ENCODE results near the gene POTEM.
"Not testable (repeated sequence)": the region's sequence is repeated elsewhere in the genome, so short reads cannot be mapped to it uniquely, and the experiment has no call there.

The POTEM gene

GRCh38 chr14:18963276-18963675, 4.0 kb upstream of the POTEM start:
- H3K36me3 ChIP-seq (ENCODE audit: control insufficient read depth, insufficient read depth, low read length); H3K4me1 ChIP-seq (ENCODE audit: control insufficient read depth, insufficient read depth, low read length, poor library complexity, severe bottlenecking); H3K27ac ChIP-seq (ENCODE audit: low read depth, low read length, severe bottlenecking); H3K9me3 ChIP-seq (ENCODE audit: control insufficient read depth, low read length); H3K4me3 ChIP-seq (ENCODE audit: extremely low read depth, insufficient read depth, low read length, poor library complexity, severe bottlenecking): not testable (repeated sequence)
- no CpG with 5 or more reads among the region's 6 CpGs for WGBS, 2 experiments (ENCODE audit: insufficient coverage in 2 of 2)

GRCh38 chr14:18964878-18965277, 2.4 kb upstream of the POTEM start:
- WGBS, 2 experiments (ENCODE audit: insufficient coverage in 2 of 2): no CpG with 5 or more reads among the region's 5 CpGs
- not testable (repeated sequence) for H3K36me3 ChIP-seq (ENCODE audit: control insufficient read depth, insufficient read depth, low read length); H3K9me3 ChIP-seq (ENCODE audit: control insufficient read depth, low read length); H3K4me1 ChIP-seq (ENCODE audit: control insufficient read depth, insufficient read depth, low read length, poor library complexity, severe bottlenecking); H3K27ac ChIP-seq (ENCODE audit: low read depth, low read length, severe bottlenecking); H3K4me3 ChIP-seq (ENCODE audit: extremely low read depth, insufficient read depth, low read length, poor library complexity, severe bottlenecking)

DNA sequence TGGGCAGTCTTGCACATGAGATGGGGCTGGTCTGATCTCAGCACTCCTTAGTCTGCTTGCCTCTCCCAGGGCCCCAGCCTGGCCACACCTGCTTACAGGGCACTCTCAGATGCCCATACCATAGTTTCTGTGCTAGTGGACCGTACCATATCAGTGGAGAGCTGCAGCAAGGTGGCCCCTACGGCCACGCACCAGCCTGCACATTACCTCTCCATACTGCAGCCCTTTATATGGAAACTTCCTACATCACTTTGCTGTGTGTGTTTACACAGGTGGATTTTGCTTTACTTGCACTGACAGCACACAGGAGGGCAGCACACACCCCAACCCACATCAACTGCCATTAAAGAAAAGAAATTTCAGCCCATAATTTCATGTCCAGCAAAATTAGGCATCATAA, 35.3 kb downstream of the POTEM start:
- H3K36me3 ChIP-seq (ENCODE audit: control insufficient read depth, insufficient read depth, low read length); H3K27ac ChIP-seq (ENCODE audit: low read depth, low read length, severe bottlenecking); H3K4me3 ChIP-seq (ENCODE audit: extremely low read depth, insufficient read depth, low read length, poor library complexity, severe bottlenecking); H3K4me1 ChIP-seq (ENCODE audit: control insufficient read depth, insufficient read depth, low read length, poor library complexity, severe bottlenecking); H3K9me3 ChIP-seq (ENCODE audit: control insufficient read depth, low read length): not testable (repeated sequence)
- 76 to 93% methylated on average over 2 of the region's 3 CpGs for WGBS, 2 experiments (ENCODE audit: insufficient coverage in 2 of 2)

GRCh38 chr14:19006490-19006889, 39.3 kb downstream of the POTEM start:
- not testable (repeated sequence) for H3K9me3 ChIP-seq (ENCODE audit: control insufficient read depth, low read length); H3K27ac ChIP-seq (ENCODE audit: low read depth, low read length, severe bottlenecking)
- WGBS, 2 experiments (ENCODE audit: insufficient coverage in 2 of 2): no CpG with 5 or more reads among the region's 9 CpGs

GRCh38 chr14:19007678-19008077, 40.4 kb downstream of the POTEM start:
- not testable (repeated sequence) for H3K4me3 ChIP-seq (ENCODE audit: extremely low read depth, insufficient read depth, low read length, poor library complexity, severe bottlenecking); H3K27ac ChIP-seq (ENCODE audit: low read depth, low read length, severe bottlenecking); H3K9me3 ChIP-seq (ENCODE audit: control insufficient read depth, low read length); H3K36me3 ChIP-seq (ENCODE audit: control insufficient read depth, insufficient read depth, low read length); H3K4me1 ChIP-seq (ENCODE audit: control insufficient read depth, insufficient read depth, low read length, poor library complexity, severe bottlenecking)
- 56 to 73% methylated on average over 1 of the region's 6 CpGs for WGBS, 2 experiments (ENCODE audit: insufficient coverage in 2 of 2)

More at GRCh38 chr14:19006490-19006889, 39.3 kb downstream of the POTEM start:
- not testable (repeated sequence) for H3K4me1 ChIP-seq (ENCODE audit: control insufficient read depth, insufficient read depth, low read length, poor library complexity, severe bottlenecking); H3K4me3 ChIP-seq (ENCODE audit: extremely low read depth, insufficient read depth, low read length, poor library complexity, severe bottlenecking); H3K36me3 ChIP-seq (ENCODE audit: control insufficient read depth, insufficient read depth, low read length)

GRCh38 chr14:19011029-19011428, 43.8 kb downstream of the POTEM start:
- H3K4me3 ChIP-seq (ENCODE audit: extremely low read depth, insufficient read depth, low read length, poor library complexity, severe bottlenecking); H3K4me1 ChIP-seq (ENCODE audit: control insufficient read depth, insufficient read depth, low read length, poor library complexity, severe bottlenecking); H3K9me3 ChIP-seq (ENCODE audit: control insufficient read depth, low read length); H3K27ac ChIP-seq (ENCODE audit: low read depth, low read length, severe bottlenecking); H3K36me3 ChIP-seq (ENCODE audit: control insufficient read depth, insufficient read depth, low read length): not testable (repeated sequence)
- WGBS, 2 experiments (ENCODE audit: insufficient coverage in 2 of 2): no CpG with 5 or more reads among the region's 10 CpGs

DNA sequence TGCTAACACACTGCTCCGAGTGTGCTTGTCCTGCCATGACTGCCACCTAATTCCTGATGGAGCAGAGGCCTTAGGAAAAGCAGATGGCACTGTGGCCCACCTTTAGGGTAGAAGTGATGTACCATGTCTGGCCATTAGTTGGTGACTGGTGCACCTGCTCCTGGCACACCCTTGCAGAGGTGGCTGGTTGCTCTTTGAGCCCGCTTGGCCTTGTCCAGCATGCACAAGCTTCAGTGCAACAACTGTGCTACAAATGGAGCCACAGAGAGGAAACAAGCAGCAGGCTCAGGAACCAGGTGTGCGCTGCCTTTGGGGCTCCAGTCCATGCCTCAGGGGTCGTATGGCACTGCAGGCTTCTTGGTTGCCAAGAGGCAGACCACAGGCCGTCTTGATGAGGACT, 44.5 kb downstream of the POTEM start:
- H3K4me3 ChIP-seq (ENCODE audit: extremely low read depth, insufficient read depth, low read length, poor library complexity, severe bottlenecking); H3K9me3 ChIP-seq (ENCODE audit: control insufficient read depth, low read length); H3K4me1 ChIP-seq (ENCODE audit: control insufficient read depth, insufficient read depth, low read length, poor library complexity, severe bottlenecking); H3K36me3 ChIP-seq (ENCODE audit: control insufficient read depth, insufficient read depth, low read length); H3K27ac ChIP-seq (ENCODE audit: low read depth, low read length, severe bottlenecking): not testable (repeated sequence)
- WGBS, 2 experiments (ENCODE audit: insufficient coverage in 2 of 2): no CpG with 5 or more reads among the region's 5 CpGs

DNA sequence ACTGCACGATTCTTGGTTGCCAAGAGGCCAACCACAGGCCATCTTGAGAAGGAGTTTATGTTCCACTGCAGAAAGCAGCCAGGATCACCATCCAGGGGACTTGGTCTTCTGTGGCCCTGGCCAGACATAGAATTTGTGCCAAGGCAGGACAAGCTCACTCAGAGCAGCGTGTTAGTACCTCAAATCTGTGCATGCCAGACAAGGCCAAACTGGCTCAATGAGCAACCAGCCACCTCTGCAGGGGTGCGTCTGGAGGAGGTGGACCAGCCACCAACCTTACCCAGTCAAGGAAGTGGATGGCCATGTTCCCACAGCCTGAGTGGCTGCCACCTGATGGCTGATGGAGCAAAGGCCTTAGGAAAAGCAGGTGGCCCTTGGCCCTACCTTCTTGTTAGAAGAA, 48.0 kb downstream of the POTEM start:
- not testable (repeated sequence) for H3K9me3 ChIP-seq (ENCODE audit: control insufficient read depth, low read length); H3K4me3 ChIP-seq (ENCODE audit: extremely low read depth, insufficient read depth, low read length, poor library complexity, severe bottlenecking); H3K36me3 ChIP-seq (ENCODE audit: control insufficient read depth, insufficient read depth, low read length); H3K27ac ChIP-seq (ENCODE audit: low read depth, low read length, severe bottlenecking); H3K4me1 ChIP-seq (ENCODE audit: control insufficient read depth, insufficient read depth, low read length, poor library complexity, severe bottlenecking)
- no CpG with 5 or more reads among the region's 3 CpGs for WGBS, 2 experiments (ENCODE audit: insufficient coverage in 2 of 2)

GRCh38 chr14:19025080-19025589, 57.9 kb downstream of the POTEM start:
- H3K27ac ChIP-seq (ENCODE audit: low read depth, low read length, severe bottlenecking); H3K36me3 ChIP-seq (ENCODE audit: control insufficient read depth, insufficient read depth, low read length); H3K4me1 ChIP-seq (ENCODE audit: control insufficient read depth, insufficient read depth, low read length, poor library complexity, severe bottlenecking); H3K9me3 ChIP-seq (ENCODE audit: control insufficient read depth, low read length); H3K4me3 ChIP-seq (ENCODE audit: extremely low read depth, insufficient read depth, low read length, poor library complexity, severe bottlenecking): not testable (repeated sequence)
- WGBS, 2 experiments (ENCODE audit: insufficient coverage in 2 of 2): no CpG with 5 or more reads among the region's 15 CpGs

DNA sequence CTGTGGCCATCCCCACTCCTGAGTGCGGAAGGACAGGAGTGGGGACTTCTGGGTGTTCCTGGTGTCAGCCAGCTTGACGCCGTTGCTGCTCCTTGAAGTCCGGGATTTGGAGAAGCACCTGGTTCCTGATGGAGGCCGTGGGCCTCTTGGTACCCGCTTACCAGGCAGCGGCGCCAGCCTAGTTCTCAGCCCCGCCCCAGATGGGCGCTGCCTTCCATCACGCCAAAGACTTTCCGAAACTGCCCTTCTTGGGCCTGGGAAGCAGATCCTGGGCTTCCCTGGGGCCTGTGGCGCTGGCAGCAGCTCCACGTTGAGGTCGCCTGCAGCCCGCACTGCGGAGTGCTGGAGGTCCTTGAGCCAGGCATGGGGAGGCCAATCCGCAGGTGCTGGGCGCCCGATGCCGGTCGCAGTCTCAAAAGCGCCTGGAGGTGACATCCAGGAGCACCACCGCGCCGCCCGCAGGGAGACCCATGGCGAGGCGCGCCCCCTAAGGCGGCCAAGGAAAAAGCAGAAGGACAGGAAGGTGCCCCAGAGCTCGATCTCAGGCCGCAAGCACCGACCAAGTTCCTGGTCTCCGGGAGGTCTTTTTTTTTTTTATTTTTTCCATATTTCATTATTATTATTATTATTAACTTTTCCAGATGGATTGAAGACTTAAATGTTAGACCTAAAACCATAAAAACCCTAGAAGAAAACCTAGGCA, 59.6 kb downstream of the POTEM start:
- H3K9me3 ChIP-seq (ENCODE audit: control insufficient read depth, low read length); H3K4me3 ChIP-seq (ENCODE audit: extremely low read depth, insufficient read depth, low read length, poor library complexity, severe bottlenecking); H3K36me3 ChIP-seq (ENCODE audit: control insufficient read depth, insufficient read depth, low read length); H3K4me1 ChIP-seq (ENCODE audit: control insufficient read depth, insufficient read depth, low read length, poor library complexity, severe bottlenecking); H3K27ac ChIP-seq (ENCODE audit: low read depth, low read length, severe bottlenecking): not testable (repeated sequence)
- WGBS, 2 experiments (ENCODE audit: insufficient coverage in 2 of 2): no CpG with 5 or more reads among the region's 35 CpGs

GRCh38 chr14:19027895-19028294, 60.7 kb downstream of the POTEM start:
- not testable (repeated sequence) for H3K27ac ChIP-seq (ENCODE audit: low read depth, low read length, severe bottlenecking); H3K36me3 ChIP-seq (ENCODE audit: control insufficient read depth, insufficient read depth, low read length); H3K4me3 ChIP-seq (ENCODE audit: extremely low read depth, insufficient read depth, low read length, poor library complexity, severe bottlenecking); H3K9me3 ChIP-seq (ENCODE audit: control insufficient read depth, low read length); H3K4me1 ChIP-seq (ENCODE audit: control insufficient read depth, insufficient read depth, low read length, poor library complexity, severe bottlenecking)
- WGBS, 2 experiments (ENCODE audit: insufficient coverage in 2 of 2): no CpG with 5 or more reads among the region's 16 CpGs

Measured in mesodermal cell (in vitro differentiated cells).